B cell (primary cell): ENCODE data around the gene MAN2A2.

Experiments used
- CTCF ChIP-seq: fragments of 200-600 bp; IDR thresholded peaks from one replicate; pipeline ENCODE4 v1.8.0; 2022; ENCODE audit warnings: antibody characterized with exemption, mild to moderate bottlenecking
- EZH2 ChIP-seq: IDR thresholded peaks from 2 replicates; pipeline ENCODE4 v1.6.1; 2012; ENCODE audit warnings: borderline replicate concordance, low read depth, mild to moderate bottlenecking, moderate library complexity, low read length; ENCODE audit not compliant: insufficient read depth, poor library complexity, severe bottlenecking

- TF ChIP-seq CTCF: no peak
- TF ChIP-seq EZH2: no peak
Observed at GRCh38 chr15:90914305-90915080, 11.4 kb downstream of the MAN2A2 start.
